Fibroblast of lung (primary cell): ENCODE data around the gene LYPLAL1.

Source experiments
- CTCF ChIP-seq, 2 donors: IDR thresholded peaks in 1 of 2; conservative IDR thresholded peaks in 1 of 2; 1 replicate in 1 of 2; 2 replicates in 1 of 2; pipeline ENCODE4 v1.5.1; 2011 to 2012; ENCODE audit warnings: low read length in 2 of 2, control low read depth in 1 of 2, inconsistent platforms in 1 of 2, low read depth in 1 of 2, mild to moderate bottlenecking in 1 of 2
- EZH2 ChIP-seq: IDR thresholded peaks from 2 replicates; pipeline ENCODE4 v1.5.1; 2012; ENCODE audit warnings: low read length, control low read depth, mild to moderate bottlenecking; ENCODE audit errors: missing control alignments

- no peak for TF ChIP-seq EZH2
- TF ChIP-seq CTCF (conservative IDR thresholded peaks at IDR 0.05 in 1 of 2, IDR thresholded peaks at IDR 0.05 in 1 of 2; ENCODE audit: low read depth in 1 of 2, low read length in 2 of 2) = no peak
Measured at GRCh38 chr1:219190605-219191004, 16.9 kb downstream of the LYPLAL1 start.
